Measurements from ENCODE around the gene TTLL11. TPM values are rescaled to one million over a fixed set of nuclear protein-coding genes. Genes with fewer than 3 reads are reported as not detected.

TTLL11 gene
- total and polyA plus RNA-seq, 2 of the 8 experiments (the other 6 are each of a cell fraction or from before 2014, with no cell fraction given), result 0.56 to 0.80 TPM

DNA sequence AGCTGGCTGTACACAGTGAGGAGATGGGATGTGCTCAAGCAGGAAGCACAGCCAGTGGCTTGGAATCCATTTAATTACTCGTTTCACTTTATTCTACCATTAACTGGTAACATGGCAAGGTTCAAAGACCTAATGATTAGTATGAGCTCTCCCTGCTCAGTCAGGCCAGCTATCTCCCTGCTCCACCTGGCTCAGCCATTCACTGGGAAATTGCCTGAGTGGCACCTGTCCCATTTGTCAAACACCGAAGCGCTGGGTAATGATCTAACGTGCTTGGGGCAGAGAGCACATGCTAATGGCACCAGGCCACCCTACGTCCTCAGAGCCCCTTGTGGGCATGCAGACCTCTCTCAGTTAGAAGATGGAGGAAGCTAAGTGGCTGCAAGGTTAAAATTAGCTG, 162.2 kb downstream of the TTLL11 start:
- Histone ChIP-seq H3K4me3 (ENCODE audit: extremely low read depth in 1 of 4, insufficient read depth in 2 of 4, low read depth in 3 of 4, low read length in 4 of 4) (no peak overlapping the region), H3K36me3 (ENCODE audit: control insufficient read depth in 2 of 4, insufficient read depth in 4 of 4, low read length in 3 of 4) (no peaks in the 10 kb centered on the region), H3K9me3 (ENCODE audit: insufficient read depth in 2 of 2, low read depth in 1 of 2, low read length in 1 of 2) (no peaks in the 10 kb centered on the region), H3K27me3 (replicated peaks in 1 of 4; ENCODE audit: control insufficient read depth in 3 of 4, extremely low read depth in 1 of 4, insufficient read depth in 3 of 4, low read length in 3 of 4) (no peaks in the 10 kb centered on the region; a peak in 2 of 7 replicates), H2BK120ac (replicated peaks; ENCODE audit: low read depth, low read length) (no peak overlapping the region), H3K23ac (ENCODE audit: insufficient read length) (no peak overlapping the region), H2BK15ac (ENCODE audit: low read length) (no peak overlapping the region), H2BK20ac (ENCODE audit: low read length) (no peak overlapping the region), H2BK5ac (ENCODE audit: low read depth, low read length) (no peak overlapping the region), H3K27ac (ENCODE audit: low read depth, low read length) (no peak overlapping the region), H3K79me1 (ENCODE audit: low read depth, low read length) (no peaks in the 10 kb centered on the region), H3K4me1 (replicated peaks in 1 of 4; ENCODE audit: control insufficient read depth in 3 of 4, insufficient read depth in 4 of 4, low read length in 3 of 4) (peaks cover 0 to 2% (median 0%) of the 10 kb centered on the region in 4 experiments; a peak in 3 of 7 replicates), H4K5ac (ENCODE audit: insufficient read length, low read depth, low read length) (no peak overlapping the region), H3K14ac (ENCODE audit: insufficient read length) (no peak overlapping the region), H4K91ac (replicated peaks; ENCODE audit: insufficient read length, low read length) (no peak overlapping the region), H3K4ac (replicated peaks; ENCODE audit: insufficient read length, low read depth, low read length) (no peak overlapping the region), H3K23me2 (ENCODE audit: low read depth, low read length) (no peaks in the 10 kb centered on the region), H3K56ac (replicated peaks; ENCODE audit: insufficient read length, low read depth, low read length) (no peak overlapping the region), H3K79me2 (ENCODE audit: control insufficient read depth in 1 of 2, insufficient read depth in 2 of 2, low read length in 2 of 2) (no peaks in the 10 kb centered on the region), H3K9ac (replicated peaks in 1 of 4; ENCODE audit: extremely low read depth in 1 of 4, low read depth in 3 of 4, low read length in 3 of 4) (no peak overlapping the region), H2BK12ac (ENCODE audit: low read depth, low read length) (no peak overlapping the region), H3K18ac (ENCODE audit: extremely low read depth, low read length) (no peak overlapping the region), H4K20me1 (replicated peaks in 1 of 2; ENCODE audit: control insufficient read depth in 1 of 2, insufficient read depth in 2 of 2, low read length in 2 of 2) (no peaks in the 10 kb centered on the region), H2AFZ (ENCODE audit: low read length) (no peak overlapping the region), H3K4me2 (ENCODE audit: insufficient read depth in 1 of 2, low read depth in 2 of 2, low read length in 2 of 2) (no peak overlapping the region), H2AK5ac (ENCODE audit: low read depth, low read length) (no peak overlapping the region), H4K8ac (ENCODE audit: extremely low read depth, insufficient read depth, low read length) (no peak overlapping the region; the same call in 1 of the 2 replicates)
- FAIRE-seq, result no peak
- 90% methylated on average over 5 of the region's 5 CpGs; no CpG with 5 or more reads in 1 of the 2 experiments for WGBS, 2 experiments (ENCODE audit: extremely low coverage in 1 of 2, insufficient coverage in 1 of 2, insufficient read length in 1 of 2, insufficient replicate concordance in 2 of 2, low coverage in 1 of 2, low lambda C conversion rate in 2 of 2, missing lambda C conversion rate in 1 of 2)
- CTCF ChIA-PET (ENCODE audit: partially characterized antibody), result interaction anchor here (0.7 to 4.2 kb wide), 58 partner anchors 8 to 390 kb away, joined by 3 to 21 read pairs (median 4); no protein-coding TSS in a partner anchor
- DNase-seq (ENCODE audit: low read depth in 1 of 2, low spot score in 2 of 2), result no peak
- POLR2A ChIA-PET (ENCODE audit: partially characterized antibody), result interaction anchor here (0.6 kb wide), 1 partner anchor 122 kb away, joined by 3 read pairs; no protein-coding TSS in a partner anchor
- TF ChIP-seq, protein P1, sequence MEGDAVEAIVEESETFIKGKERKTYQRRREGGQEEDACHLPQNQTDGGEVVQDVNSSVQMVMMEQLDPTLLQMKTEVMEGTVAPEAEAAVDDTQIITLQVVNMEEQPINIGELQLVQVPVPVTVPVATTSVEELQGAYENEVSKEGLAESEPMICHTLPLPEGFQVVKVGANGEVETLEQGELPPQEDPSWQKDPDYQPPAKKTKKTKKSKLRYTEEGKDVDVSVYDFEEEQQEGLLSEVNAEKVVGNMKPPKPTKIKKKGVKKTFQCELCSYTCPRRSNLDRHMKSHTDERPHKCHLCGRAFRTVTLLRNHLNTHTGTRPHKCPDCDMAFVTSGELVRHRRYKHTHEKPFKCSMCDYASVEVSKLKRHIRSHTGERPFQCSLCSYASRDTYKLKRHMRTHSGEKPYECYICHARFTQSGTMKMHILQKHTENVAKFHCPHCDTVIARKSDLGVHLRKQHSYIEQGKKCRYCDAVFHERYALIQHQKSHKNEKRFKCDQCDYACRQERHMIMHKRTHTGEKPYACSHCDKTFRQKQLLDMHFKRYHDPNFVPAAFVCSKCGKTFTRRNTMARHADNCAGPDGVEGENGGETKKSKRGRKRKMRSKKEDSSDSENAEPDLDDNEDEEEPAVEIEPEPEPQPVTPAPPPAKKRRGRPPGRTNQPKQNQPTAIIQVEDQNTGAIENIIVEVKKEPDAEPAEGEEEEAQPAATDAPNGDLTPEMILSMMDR (IDR thresholded peaks at IDR 0.05; ENCODE audit: control extremely low read depth in 1 of 3, insufficient read depth in 1 of 3, low read depth in 1 of 3, low read length in 3 of 3), result no peak
- TF ChIP-seq HDAC6 (IDR thresholded peaks at IDR 0.05; ENCODE audit: low read depth, low read length) (no peak), POLR2AphosphoS5 (IDR thresholded peaks at IDR 0.05; ENCODE audit: low read depth, low read length) (no peak), SAP30 (IDR thresholded peaks at IDR 0.05; ENCODE audit: insufficient read depth, insufficient replicate concordance, low read length) (no peak), SIX5 (IDR thresholded peaks at IDR 0.05; ENCODE audit: low read depth, low read length) (no peak), HDAC2 (IDR thresholded peaks at IDR 0.05; ENCODE audit: borderline replicate concordance in 1 of 2, low read depth in 2 of 2, low read length in 2 of 2) (no peak), TBP (IDR thresholded peaks at IDR 0.05; ENCODE audit: low read depth, low read length) (no peak), RXRA (IDR thresholded peaks at IDR 0.05; ENCODE audit: insufficient read depth, low read depth, low read length) (no peak), EZH2 (IDR thresholded peaks at IDR 0.05; ENCODE audit: low read depth, low read length, severe bottlenecking) (no peak), POLR2A (IDR thresholded peaks at IDR 0.05; ENCODE audit: control extremely low read depth in 1 of 2, low read depth in 2 of 2, low read length in 2 of 2) (no peak)

Measured in H1 (cell line).